Pancreas (tissue), 10 donors: ENCODE results near the gene ABI3. TPM values are rescaled to one million over a fixed set of nuclear protein-coding genes. Genes with fewer than 3 reads are reported as not detected.

Experiments used
- ATAC-seq, 4 donors: fragments of 200-7000 bp; cut with Tn5 transposase; one replicate each; pipeline versions ENCODE4 v1.8.0 to v1.9.1; 2020; ENCODE audit warnings: mild to moderate bottlenecking in 4 of 4, moderate library complexity in 4 of 4
- DNase-seq, 6 donors: peaks; one replicate each; pipeline ENCODE4 v3.0.0-alpha.2; 2020
- FAIRE-seq: peaks from 2 replicates; lab custom pipeline; 2012; peaks lifted over from hg19 to GRCh38; lab: Jason Lieb, UNC
- H3K27ac ChIP-seq, 4 donors: fragments of 200-600 bp; sonication (generic); 1 replicate in 3 of 4; 2 replicates in 1 of 4; pipeline versions ENCODE4 v1.5.0 to v1.8.0; 2020
- H3K27me3 ChIP-seq, 4 donors: fragments of 200-600 bp; one replicate each; pipeline ENCODE4 v1.8.0; 2021
- H3K36me3 ChIP-seq, 3 donors: fragments of 200-600 bp; sonication (generic) in 1 of 3; one replicate each; pipeline versions ENCODE4 v1.5.0 to v1.8.0; 2020 to 2021
- H3K4me1 ChIP-seq, 3 donors: fragments of 200-600 bp; one replicate each; pipeline ENCODE4 v1.8.0; 2021
- H3K4me3 ChIP-seq, 4 donors: fragments of 200-600 bp; sonication (generic) in 2 of 4; one replicate each; pipeline versions ENCODE4 v1.5.0 to v1.8.0; 2020 to 2021
- H3K9me3 ChIP-seq, 4 donors: fragments of 200-600 bp; one replicate each; pipeline ENCODE4 v1.8.0; 2021
- WGBS, 2 donors: extraction: QIAGEN DNeasy Blood & Tissue Kit; methylation state at CpG; one replicate each; pipeline ENCODE4 v1.1.7; 2013; 5-methylcytosine and 5-hydroxymethylcytosine counted together
- intact Hi-C, 3 donors: fragments of 100-400 bp; cut with DNase I; formaldehyde crosslinking; loops; one replicate each; pipeline versions ENCODE4 v1.11.1 to v1.14.2; 2022
- polyA plus RNA-seq, 2 donors: library from polyadenylated mRNA; stranded (reverse); fragments of 200-250 nt; gene quantifications; one replicate each; pipeline ENCODE4 v1.2.3, GENCODE V29; 2013
- total RNA-seq, 6 donors: library from RNA; stranded (reverse); fragmentation: NEBNext Ultra II Directional in 4 of 6; extraction: Animal tissue kit (Norgen Biotek cat#: 25700) in 4 of 6; gene quantifications; one replicate each; pipeline versions ENCODE4 v1.2.1 to v1.2.4, GENCODE V29; 2021 to 2023
- TF ChIP-seq, protein P1 (sequence below), 4 donors: fragments of 200-600 bp; sonication (generic) in 3 of 4; IDR thresholded peaks; one replicate each; pipeline versions ENCODE4 v1.5.0 to v1.8.0; 2021; ENCODE audit warnings: antibody characterized with exemption in 4 of 4
- donor health status: healthy with polysubstance abuse.
- donor health status: DM: no; HTN: no; CAD: no; lungs with moderate emphysema.
- donor health status: DM: no; HTN: no; CAD: no.
- donor health status: control.
- donor health status: control.
- donor health status: Bipolar disorder and iron deficiency.
- donor health status: DM: yes; HTN: yes; CAD: no.
- donor health status: DM: no; HTN: no; CAD: no.
- donor health status: DM: no; HTN: no; CAD: no.
- donor health status: DM: yes; HTN: yes; CAD: no.

ABI3 gene
- total and polyA plus RNA-seq, 8 donors, result 1.1 to 7.1 (median 3.1) TPM

DNA sequence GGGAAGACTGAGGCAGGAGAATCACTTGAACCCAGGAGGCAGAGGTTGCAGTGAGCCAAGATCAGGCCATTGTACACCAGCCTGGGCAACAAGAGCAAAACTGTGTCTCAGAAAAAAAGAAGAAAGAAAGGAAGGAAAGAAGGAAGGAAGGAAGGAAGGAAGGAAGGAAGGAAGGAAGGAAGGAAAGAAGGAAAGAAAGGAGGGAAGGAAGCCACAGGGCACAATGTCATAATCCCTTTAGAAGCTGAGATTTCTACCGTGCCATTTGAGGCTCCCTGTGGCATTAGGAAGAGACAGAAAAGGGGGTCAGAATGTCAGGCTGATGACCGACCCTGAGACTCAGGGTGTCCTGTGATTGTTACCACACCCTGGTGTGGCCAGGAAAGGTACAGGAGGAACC lies 6.7 kb upstream of the ABI3 start:
- no peak overlapping the region for H3K27ac ChIP-seq
- no peaks in the 10 kb centered on the region for H3K27me3 ChIP-seq
- H3K36me3 ChIP-seq, result no peaks in the 10 kb centered on the region
- FAIRE-seq (no peak), ATAC-seq (no peak), DNase-seq (no peak)
- intact Hi-C loops, result no loop called here
- H3K9me3 ChIP-seq, result no peaks in the 10 kb centered on the region
- no peak overlapping the region for H3K4me3 ChIP-seq
- TF ChIP-seq, protein P1, sequence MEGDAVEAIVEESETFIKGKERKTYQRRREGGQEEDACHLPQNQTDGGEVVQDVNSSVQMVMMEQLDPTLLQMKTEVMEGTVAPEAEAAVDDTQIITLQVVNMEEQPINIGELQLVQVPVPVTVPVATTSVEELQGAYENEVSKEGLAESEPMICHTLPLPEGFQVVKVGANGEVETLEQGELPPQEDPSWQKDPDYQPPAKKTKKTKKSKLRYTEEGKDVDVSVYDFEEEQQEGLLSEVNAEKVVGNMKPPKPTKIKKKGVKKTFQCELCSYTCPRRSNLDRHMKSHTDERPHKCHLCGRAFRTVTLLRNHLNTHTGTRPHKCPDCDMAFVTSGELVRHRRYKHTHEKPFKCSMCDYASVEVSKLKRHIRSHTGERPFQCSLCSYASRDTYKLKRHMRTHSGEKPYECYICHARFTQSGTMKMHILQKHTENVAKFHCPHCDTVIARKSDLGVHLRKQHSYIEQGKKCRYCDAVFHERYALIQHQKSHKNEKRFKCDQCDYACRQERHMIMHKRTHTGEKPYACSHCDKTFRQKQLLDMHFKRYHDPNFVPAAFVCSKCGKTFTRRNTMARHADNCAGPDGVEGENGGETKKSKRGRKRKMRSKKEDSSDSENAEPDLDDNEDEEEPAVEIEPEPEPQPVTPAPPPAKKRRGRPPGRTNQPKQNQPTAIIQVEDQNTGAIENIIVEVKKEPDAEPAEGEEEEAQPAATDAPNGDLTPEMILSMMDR (IDR thresholded peaks at IDR 0.05), result no peak
- WGBS, 2 donors, result 56 to 67% methylated on average over 2 of the region's 2 CpGs
- no peaks in the 10 kb centered on the region for H3K4me1 ChIP-seq

DNA sequence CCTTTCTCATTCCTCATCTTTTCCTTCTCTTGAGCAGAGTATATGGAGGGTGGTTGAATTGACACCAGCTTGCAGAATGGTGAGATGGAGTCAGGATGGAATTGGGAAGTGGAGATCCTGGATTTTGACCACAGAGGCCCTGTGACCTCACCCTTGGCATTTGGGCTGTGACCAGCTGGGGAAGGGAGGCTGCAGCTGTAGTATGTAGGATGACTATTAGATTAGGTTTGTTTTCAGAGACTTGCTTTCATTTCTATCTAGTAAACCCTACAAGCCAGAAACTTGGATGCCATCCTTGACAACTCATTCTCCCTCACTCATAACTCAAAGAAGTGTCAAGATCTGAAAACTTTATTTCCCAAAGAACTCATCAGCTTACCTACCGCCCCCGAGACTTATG lies 6.0 kb upstream of the ABI3 start:
- WGBS, 2 donors, result 92 to 98% methylated on average over 2 of the region's 2 CpGs
- no peak overlapping the region for H3K4me3 ChIP-seq
- no peak for FAIRE-seq
- intact Hi-C loops, result no loop called here
- H3K9me3 ChIP-seq, result no peaks in the 10 kb centered on the region
- H3K36me3 ChIP-seq, result no peaks in the 10 kb centered on the region
- H3K27ac ChIP-seq, result no peak overlapping the region
- no peak for DNase-seq
- ATAC-seq, result no peak
- no peaks in the 10 kb centered on the region for H3K27me3 ChIP-seq
- TF ChIP-seq, protein P1 (IDR thresholded peaks at IDR 0.05), result no peak
- no peaks in the 10 kb centered on the region for H3K4me1 ChIP-seq

DNA sequence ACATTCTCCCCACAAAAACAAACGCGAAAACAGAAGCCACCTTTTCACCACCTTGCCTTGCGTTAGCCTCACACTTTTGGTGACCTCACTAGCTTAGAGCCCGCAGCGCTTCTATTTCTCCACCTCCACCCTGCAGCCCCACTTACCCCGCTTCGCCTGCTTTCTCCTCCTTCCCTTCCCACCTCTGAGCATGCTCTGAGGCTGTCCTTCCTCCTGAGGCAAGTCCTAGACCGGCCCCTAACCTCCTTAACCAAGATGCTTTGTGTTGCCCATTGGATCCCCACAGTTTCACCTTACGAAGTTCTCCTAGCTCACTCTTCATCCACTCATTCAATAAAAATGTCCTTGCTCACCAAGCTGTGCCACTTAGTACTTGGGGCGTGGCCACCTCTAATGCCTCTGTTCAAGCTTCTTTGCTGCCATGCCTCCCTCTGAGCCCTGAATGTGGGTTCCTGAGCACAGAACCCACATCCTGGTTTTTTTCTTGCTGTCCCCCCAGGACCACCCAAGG lies 1.4 kb upstream of the ABI3 start:
- H3K4me3 ChIP-seq, result no peak overlapping the region
- FAIRE-seq (no peak), ATAC-seq (no peak), DNase-seq (no peak)
- WGBS, 2 donors, result 72 to 82% methylated on average over 10 of the region's 10 CpGs
- TF ChIP-seq, protein P1 (IDR thresholded peaks at IDR 0.05), result no peak
- H3K4me1 ChIP-seq, result no peaks in the 10 kb centered on the region
- H3K27me3 ChIP-seq, result no peaks in the 10 kb centered on the region
- H3K36me3 ChIP-seq, result no peaks in the 10 kb centered on the region
- intact Hi-C loops, result no loop called here
- H3K27ac ChIP-seq, result no peak overlapping the region
- H3K9me3 ChIP-seq, result no peaks in the 10 kb centered on the region

DNA sequence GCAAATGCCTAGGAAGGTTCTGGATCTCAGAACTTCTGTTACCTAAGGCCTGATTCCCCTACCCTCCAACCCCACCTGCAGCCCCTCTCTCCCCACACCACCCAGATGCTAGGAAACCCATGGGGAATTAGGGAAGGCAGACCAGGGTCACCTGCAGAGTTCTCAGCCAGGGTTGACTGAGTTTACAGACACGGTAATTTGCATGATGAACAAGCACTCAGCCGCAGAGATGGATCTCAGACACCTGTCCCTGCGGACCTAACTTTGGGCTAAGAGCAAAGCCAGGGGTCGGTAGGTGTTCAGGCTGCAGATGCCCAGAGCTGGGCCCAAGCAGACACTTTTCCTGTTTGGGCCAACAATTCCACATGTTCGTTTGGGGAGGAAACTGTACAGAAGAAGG lies 2.9 kb downstream of the ABI3 start:
- DNase-seq, result no peak
- H3K4me3 ChIP-seq, result no peak overlapping the region
- peaks cover 0 to 2% (median 0%) of the 10 kb centered on the region in 3 donors for H3K4me1 ChIP-seq
- peaks cover 0 to 3% (median 0%) of the 10 kb centered on the region in 4 donors for H3K27me3 ChIP-seq
- H3K9me3 ChIP-seq, result no peaks in the 10 kb centered on the region
- TF ChIP-seq, protein P1 (IDR thresholded peaks at IDR 0.05), result no peak
- intact Hi-C loops, result no loop called here
- 73 to 84% methylated on average over 5 of the region's 5 CpGs for WGBS, 2 donors
- H3K36me3 ChIP-seq, result no peaks in the 10 kb centered on the region
- FAIRE-seq, result no peak
- no peak for ATAC-seq
- no peak overlapping the region for H3K27ac ChIP-seq

DNA sequence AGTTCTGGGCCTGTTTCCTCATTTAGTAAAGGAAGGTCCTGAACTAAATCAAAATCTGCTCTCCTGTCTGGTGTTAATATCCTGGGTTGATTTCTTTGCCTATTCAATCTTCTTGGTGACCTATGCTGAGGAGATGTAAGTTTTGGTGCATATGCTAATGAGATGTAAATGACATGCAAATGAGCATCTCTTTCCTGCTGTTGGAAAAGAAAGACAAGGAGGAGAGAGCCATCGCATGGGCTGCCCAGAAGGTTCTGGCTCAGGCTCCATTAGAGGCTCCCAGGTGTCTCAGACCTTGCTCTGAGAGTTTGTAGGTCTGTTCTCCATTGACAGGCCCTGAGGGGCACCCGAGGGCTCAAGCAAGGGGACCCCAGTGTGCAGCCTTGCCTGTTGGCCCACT lies 3.3 kb downstream of the ABI3 start:
- peaks cover 0 to 3% (median 0%) of the 10 kb centered on the region in 4 donors for H3K27me3 ChIP-seq
- TF ChIP-seq, protein P1 (IDR thresholded peaks at IDR 0.05), result no peak
- 92 to 93% methylated on average over 2 of the region's 2 CpGs for WGBS, 2 donors
- DNase-seq (no peak), ATAC-seq (no peak), FAIRE-seq (no peak)
- H3K9me3 ChIP-seq, result no peaks in the 10 kb centered on the region
- no peaks in the 10 kb centered on the region for H3K36me3 ChIP-seq
- no peak overlapping the region for H3K27ac ChIP-seq
- H3K4me3 ChIP-seq, result peak overlapping the region in 1 of 4 donors; percentile 12
- peaks cover 0 to 2% (median 0%) of the 10 kb centered on the region in 3 donors for H3K4me1 ChIP-seq
- intact Hi-C loops, result no loop called here
